Kidney (tissue), 14 donors: ENCODE data around the gene KDM6B. TPM values are rescaled to one million over a fixed set of nuclear protein-coding genes. Genes with fewer than 3 reads are reported as not detected.

Experiments
- DNase-seq, 5 donors: peaks; one replicate each; pipeline ENCODE4 v3.0.0-alpha.2; 2013 to 2020
- FAIRE-seq: peaks from 2 replicates; lab custom pipeline; 2012; peaks lifted over from hg19 to GRCh38; lab: Jason Lieb, UNC
- H3K27ac ChIP-seq, 2 donors: one replicate each; pipeline ENCODE4 v1.7.0; 2013; ENCODE audit warnings: low read depth in 2 of 2, low read length in 2 of 2, inconsistent platforms in 1 of 2
- H3K27me3 ChIP-seq: one replicate; pipeline ENCODE4 v1.7.1; 2013; ENCODE audit warnings: low read length, inconsistent platforms; ENCODE audit not compliant: control insufficient read depth, insufficient read depth
- H3K36me3 ChIP-seq, 3 donors: one replicate each; pipeline versions ENCODE4 v1.7.0 to v1.7.1; 2013; ENCODE audit warnings: low read length in 3 of 3, control low read depth in 1 of 3, inconsistent platforms in 1 of 3; ENCODE audit not compliant: insufficient read depth in 3 of 3, control insufficient read depth in 2 of 3
- H3K4me1 ChIP-seq, 3 donors: one replicate each; pipeline versions ENCODE4 v1.7.0 to v1.7.1; 2013; ENCODE audit warnings: low read length in 3 of 3, inconsistent platforms in 1 of 3, low read depth in 1 of 3; ENCODE audit not compliant: control insufficient read depth in 2 of 3, insufficient read depth in 2 of 3
- H3K4me3 ChIP-seq, 3 donors: one replicate each; pipeline versions ENCODE4 v1.7.0 to v1.8.1; 2013; ENCODE audit warnings: low read length in 3 of 3, control low read depth in 1 of 3, inconsistent platforms in 1 of 3
- H3K9ac ChIP-seq, 3 donors: one replicate each; pipeline versions ENCODE4 v1.7.0 to v1.7.1; 2013; ENCODE audit warnings: low read length in 3 of 3, control low read depth in 1 of 3, inconsistent platforms in 1 of 3
- H3K9me3 ChIP-seq, 3 donors: one replicate each; pipeline versions ENCODE4 v1.7.0 to v1.7.1; 2013; ENCODE audit warnings: low read length in 3 of 3, control low read depth in 1 of 3, inconsistent platforms in 1 of 3; ENCODE audit not compliant: control insufficient read depth in 2 of 3, insufficient read depth in 1 of 3
- intact Hi-C: fragments of 100-400 bp; cut with DNase I; formaldehyde crosslinking; loops from one replicate; pipeline ENCODE4 v1.11.1; 2022
- polyA plus RNA-seq: library from polyadenylated mRNA; stranded (reverse); fragments of 350-450 nt; fragmentation: Illumina TruSeq; extraction: RNeasy Lipid Tissue Mini Kit (QIAGEN cat#74804); gene quantifications from one replicate; pipeline ENCODE4 v1.2.3, GENCODE V29; 2014; ENCODE audit warnings: low read depth, low replicate concordance; ENCODE audit not compliant: insufficient read depth
- total RNA-seq: library from RNA; stranded (reverse); fragmentation: NEBNext Ultra II Directional; extraction: Animal tissue kit (Norgen Biotek cat#: 25700); gene quantifications from one replicate; pipeline ENCODE4 v1.2.1, GENCODE V29; 2021
- TF ChIP-seq, protein P1 (sequence below): IDR thresholded peaks from 3 replicates; pipeline ENCODE4 v1.5.1; 2012; ENCODE audit warnings: mild to moderate bottlenecking, moderate library complexity, borderline replicate concordance; ENCODE audit not compliant: insufficient read depth; ENCODE audit errors: extremely low read depth
- donor health status: control.
- donor health status: control.
- donor health status: control.
- donor health status: control.
- donor health status: control.
- donor health status: DM: yes; HTN: yes; CAD: no.
- donor health status: Normal renal cell carcinoma (clear cell type).

Gene KDM6B
- total and polyA plus RNA-seq, 2 donors from 2014 or later = 3.9 to 32.3 TPM

DNA sequence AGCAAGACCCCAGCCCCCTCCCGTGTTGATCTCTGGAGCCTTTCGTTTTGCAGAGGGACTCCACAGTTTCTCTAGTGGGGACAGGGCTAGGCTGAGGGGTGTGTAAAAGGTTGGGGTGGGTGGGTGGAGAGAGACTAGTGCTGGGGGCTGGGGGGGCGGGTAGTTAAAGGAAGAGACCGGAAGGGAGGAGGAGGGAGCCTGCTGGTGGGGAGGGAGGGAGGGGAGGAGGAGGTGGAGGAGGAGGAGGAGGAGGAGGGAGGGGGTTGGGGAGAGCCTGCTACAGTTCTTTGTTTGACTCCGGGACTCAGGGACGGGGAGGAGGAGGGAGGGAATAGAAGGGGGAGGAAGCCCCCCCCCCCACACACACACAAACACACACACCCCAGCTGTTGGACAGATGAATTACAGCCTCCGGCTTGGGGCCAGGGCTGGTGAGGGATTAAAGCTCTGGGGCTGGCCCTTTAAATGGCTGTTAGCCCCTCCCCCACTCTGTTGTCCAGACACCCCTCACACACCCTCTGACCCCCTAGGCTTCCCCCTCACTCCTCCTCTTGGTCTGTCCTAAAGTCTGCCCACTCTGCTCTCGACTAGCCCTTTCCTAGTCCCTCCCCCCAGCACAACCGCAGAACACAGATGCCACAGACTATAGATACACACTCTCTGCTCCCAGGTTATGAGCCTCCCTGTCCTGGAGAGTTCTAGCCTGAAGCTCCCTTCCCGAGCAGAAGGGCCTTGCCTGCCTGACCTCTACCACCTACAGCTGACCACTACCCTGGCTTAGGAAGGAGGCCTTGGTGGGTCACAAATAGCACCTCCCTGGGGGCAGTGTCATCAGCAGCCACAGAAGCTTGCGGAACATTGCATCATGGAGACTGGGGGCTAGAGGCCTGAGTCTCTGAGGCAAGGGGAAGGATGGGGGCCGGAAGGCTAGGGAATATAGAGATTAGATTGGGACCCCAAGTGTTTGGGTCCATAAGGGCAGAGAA lies 4.4 kb downstream of the KDM6B start:
- peak overlapping the region in 2 of 3 donors; percentile 15 to 99 for H3K9ac ChIP-seq
- no peaks in the 10 kb centered on the region for H3K27me3 ChIP-seq
- intact Hi-C loops = no loop called here
- TF ChIP-seq, protein P1, sequence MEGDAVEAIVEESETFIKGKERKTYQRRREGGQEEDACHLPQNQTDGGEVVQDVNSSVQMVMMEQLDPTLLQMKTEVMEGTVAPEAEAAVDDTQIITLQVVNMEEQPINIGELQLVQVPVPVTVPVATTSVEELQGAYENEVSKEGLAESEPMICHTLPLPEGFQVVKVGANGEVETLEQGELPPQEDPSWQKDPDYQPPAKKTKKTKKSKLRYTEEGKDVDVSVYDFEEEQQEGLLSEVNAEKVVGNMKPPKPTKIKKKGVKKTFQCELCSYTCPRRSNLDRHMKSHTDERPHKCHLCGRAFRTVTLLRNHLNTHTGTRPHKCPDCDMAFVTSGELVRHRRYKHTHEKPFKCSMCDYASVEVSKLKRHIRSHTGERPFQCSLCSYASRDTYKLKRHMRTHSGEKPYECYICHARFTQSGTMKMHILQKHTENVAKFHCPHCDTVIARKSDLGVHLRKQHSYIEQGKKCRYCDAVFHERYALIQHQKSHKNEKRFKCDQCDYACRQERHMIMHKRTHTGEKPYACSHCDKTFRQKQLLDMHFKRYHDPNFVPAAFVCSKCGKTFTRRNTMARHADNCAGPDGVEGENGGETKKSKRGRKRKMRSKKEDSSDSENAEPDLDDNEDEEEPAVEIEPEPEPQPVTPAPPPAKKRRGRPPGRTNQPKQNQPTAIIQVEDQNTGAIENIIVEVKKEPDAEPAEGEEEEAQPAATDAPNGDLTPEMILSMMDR = no peak
- peaks cover 9 to 38% (median 13%) of the 10 kb centered on the region in 3 donors for H3K4me1 ChIP-seq
- H3K27ac ChIP-seq = peak overlapping the region; percentile 77 to 97
- FAIRE-seq (no peak), DNase-seq (peak; percentile 77 to 90 (median 79))
- H3K9me3 ChIP-seq = no peaks in the 10 kb centered on the region
- peaks cover 0 to 6% (median 0%) of the 10 kb centered on the region in 3 donors for H3K36me3 ChIP-seq
- peak overlapping the region; percentile 35 to 92 (median 47) for H3K4me3 ChIP-seq

DNA sequence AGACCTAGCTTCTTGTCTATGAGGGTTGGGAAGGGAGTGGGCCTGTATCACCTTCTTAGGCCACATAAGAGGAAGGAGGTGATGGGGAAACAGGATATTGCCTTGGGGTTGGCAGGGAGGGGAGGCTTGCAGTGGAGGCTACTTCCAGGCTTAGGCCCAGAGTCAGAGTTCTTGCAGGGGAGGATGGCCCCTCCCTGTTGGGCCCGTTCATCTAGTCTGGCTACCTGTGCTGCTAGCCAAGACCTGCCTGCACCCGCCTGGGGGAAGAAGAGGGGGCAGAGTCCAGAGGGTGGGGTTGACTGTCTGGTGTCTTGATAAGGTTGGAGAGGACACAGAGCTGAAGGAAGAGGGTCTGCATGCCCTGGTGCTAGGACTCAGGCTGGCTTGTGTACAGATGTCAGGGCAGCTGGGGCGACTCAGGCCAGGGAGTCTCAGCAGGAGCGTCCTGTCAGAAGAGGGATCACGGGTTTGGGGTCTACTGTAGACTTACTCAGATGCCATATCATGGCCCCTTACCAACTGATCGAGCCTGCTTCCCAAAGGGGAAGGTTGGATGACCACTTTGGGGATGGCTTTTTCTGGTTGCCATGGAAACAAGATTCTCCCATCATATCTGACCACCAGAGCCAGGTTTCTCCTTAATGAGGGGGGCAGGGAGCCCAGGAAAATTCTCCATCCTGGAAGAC lies 5.3 kb downstream of the KDM6B start:
- Histone ChIP-seq H3K4me1 (peaks cover 7 to 36% (median 13%) of the 10 kb centered on the region in 3 donors), H3K27me3 (no peaks in the 10 kb centered on the region), H3K9ac (peak overlapping the region in 1 of 3 donors; percentile 60), H3K36me3 (peaks cover 0 to 6% (median 0%) of the 10 kb centered on the region in 3 donors), H3K9me3 (no peaks in the 10 kb centered on the region), H3K27ac (peak overlapping the region; percentile 37 to 77), H3K4me3 (peak overlapping the region in 1 of 3 donors; percentile 39)
- intact Hi-C loops = no loop called here
- TF ChIP-seq, protein P1 = no peak
- no peak for FAIRE-seq
- DNase-seq = peak in 2 of 5 donors; percentile 54 to 74

DNA sequence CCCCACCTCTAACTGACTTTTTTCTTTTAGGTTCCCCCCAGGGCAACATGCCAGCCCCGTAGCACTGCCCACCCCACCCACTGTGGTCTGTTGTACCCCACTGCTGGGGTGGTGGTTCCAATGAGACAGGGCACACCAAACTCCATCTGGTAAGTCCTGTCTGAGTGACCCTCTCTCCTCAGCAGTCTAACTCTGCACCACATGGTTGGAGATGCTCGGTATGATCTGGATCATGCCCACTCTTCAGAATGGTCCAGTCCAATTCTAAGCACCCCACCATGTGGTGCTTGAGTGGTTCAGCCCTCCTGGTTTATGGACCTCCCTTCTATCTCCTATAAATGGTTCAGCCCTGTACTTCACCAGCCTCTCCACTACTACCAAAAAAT lies 5.9 kb downstream of the KDM6B start:
- H3K4me3 ChIP-seq = no peak overlapping the region
- H3K36me3 ChIP-seq = peaks cover 0 to 6% (median 0%) of the 10 kb centered on the region in 3 donors
- H3K9ac ChIP-seq = no peak overlapping the region
- DNase-seq (peak in 1 of 5 donors; percentile 53), FAIRE-seq (no peak)
- no peaks in the 10 kb centered on the region for H3K27me3 ChIP-seq
- intact Hi-C loops = no loop called here
- TF ChIP-seq, protein P1 = no peak
- H3K27ac ChIP-seq = no peak overlapping the region
- H3K4me1 ChIP-seq = peaks cover 7 to 36% (median 13%) of the 10 kb centered on the region in 3 donors
- H3K9me3 ChIP-seq = no peaks in the 10 kb centered on the region
